Measurements from ENCODE around the gene TRMT44. TPM values are rescaled to one million over a fixed set of nuclear protein-coding genes. Genes with fewer than 3 reads are reported as not detected.

The TRMT44 gene
- total and polyA plus RNA-seq, 2 of the 13 experiments (the other 11 are each of a cell fraction or from before 2014, with no cell fraction given): 5.8 to 8.6 TPM

- POLR2A ChIA-PET: no interaction called here
- no peaks in the 10 kb centered on the region for H3K27me3 ChIP-seq (ENCODE audit: control insufficient read depth in 1 of 2, insufficient read depth in 2 of 2, low read length in 2 of 2)
- no peaks in the 10 kb centered on the region for H4K20me1 ChIP-seq (ENCODE audit: insufficient read depth, low read length)
- intact Hi-C loops (cut with micrococcal nuclease; ENCODE audit: unreplicated experiment) (loop anchor here (1.0 to 2.0 kb wide), 2 partner anchors 118 to 125 kb away; no protein-coding TSS in a partner anchor), in situ Hi-C loops (cut with HindIII; ENCODE audit: extremely low pct_ligation_motif_present, low pct_unique_long_range_greater_than_20kb) (no loop called here)
- H3K27ac ChIP-seq (ENCODE audit: extremely low read length, insufficient read depth, low read length): no peak overlapping the region
- H3K4me1 ChIP-seq (ENCODE audit: insufficient read depth, low read length): no peaks in the 10 kb centered on the region
- H3K4me2 ChIP-seq (ENCODE audit: low read depth, low read length): no peak overlapping the region
- peaks cover 17 to 43% of the 10 kb centered on the region in 2 experiments for H3K36me3 ChIP-seq (replicated peaks in 1 of 2; ENCODE audit: control insufficient read depth in 1 of 2, insufficient read depth in 2 of 2, low read length in 2 of 2)
- ATAC-seq: peak; percentile 84
- WGBS (ENCODE audit: low lambda C conversion rate): 76% methylated on average over 14 of the region's 21 CpGs
- H3K9me3 ChIP-seq (ENCODE audit: low read length): no peaks in the 10 kb centered on the region
- peak; percentile 67 for FAIRE-seq
- H2AFZ ChIP-seq (ENCODE audit: low read length): no peak overlapping the region
- no peaks in the 10 kb centered on the region for H3K79me2 ChIP-seq (ENCODE audit: insufficient read depth, low read length)
- no peak overlapping the region for H3K4me3 ChIP-seq (replicated peaks in 1 of 3; ENCODE audit: insufficient read depth in 1 of 3, low read depth in 2 of 3, low read length in 3 of 3)
- CTCF ChIA-PET (ENCODE audit: low intra/inter-chr PET ratio, low total read pairs): interaction anchor here (1.2 to 1.9 kb wide), 3 partner anchors 78 to 125 kb away, joined by 4 to 19 read pairs (median 11); partner anchors contain the start of gene CPZ
- peak; percentile 16 for DNase-seq (ENCODE audit: low spot score)
- H3K9ac ChIP-seq (ENCODE audit: insufficient read depth, low read depth, low read length): no peak overlapping the region
- no TSS peak for BruUV-seq (replicated peaks)
- no peak for TF ChIP-seq AHDC1 (CRISPR knock-in tag; IDR thresholded peaks at IDR 0.05; ENCODE audit: borderline replicate concordance)
- TF ChIP-seq SUZ12 (IDR thresholded peaks at IDR 0.05; ENCODE audit: low read depth, low read length): no peak
- TF ChIP-seq TAF15 (IDR thresholded peaks at IDR 0.05; ENCODE audit: low read depth, low read length, poor library complexity, severe bottlenecking): no peak
- no peak for TF ChIP-seq FOXO4 (CRISPR knock-in tag; conservative IDR thresholded peaks at IDR 0.05)
- no peak for TF ChIP-seq TFAP4 (IDR thresholded peaks at IDR 0.05; ENCODE audit: borderline replicate concordance, low read depth)
- no peak for TF ChIP-seq POLR2A (IDR thresholded peaks at IDR 0.05; ENCODE audit: insufficient read depth in 1 of 2, low read depth in 2 of 2, low read length in 2 of 2)
- TF ChIP-seq PBX2 (CRISPR knock-in tag; IDR thresholded peaks at IDR 0.05): no peak
- TF ChIP-seq FOXP1 (IDR thresholded peaks at IDR 0.05): no peak
- no peak for TF ChIP-seq FOXP1 (CRISPR knock-in tag; IDR thresholded peaks at IDR 0.05)
- TF ChIP-seq DBP (CRISPR knock-in tag; IDR thresholded peaks at IDR 0.05; ENCODE audit: not compliant biosample characterization): no peak
- no peak for TF ChIP-seq ZNF740 (CRISPR knock-in tag; IDR thresholded peaks at IDR 0.05)
- TF ChIP-seq SMC3 (IDR thresholded peaks at IDR 0.05; ENCODE audit: low read length): peak; percentile 52
These were observed 28.4 kb downstream of the TRMT44 start for GRCh38 chr4:8468746-8469535.
